ENCODE measurements around the gene IMMP2L.

IMMP2L gene

DNA sequence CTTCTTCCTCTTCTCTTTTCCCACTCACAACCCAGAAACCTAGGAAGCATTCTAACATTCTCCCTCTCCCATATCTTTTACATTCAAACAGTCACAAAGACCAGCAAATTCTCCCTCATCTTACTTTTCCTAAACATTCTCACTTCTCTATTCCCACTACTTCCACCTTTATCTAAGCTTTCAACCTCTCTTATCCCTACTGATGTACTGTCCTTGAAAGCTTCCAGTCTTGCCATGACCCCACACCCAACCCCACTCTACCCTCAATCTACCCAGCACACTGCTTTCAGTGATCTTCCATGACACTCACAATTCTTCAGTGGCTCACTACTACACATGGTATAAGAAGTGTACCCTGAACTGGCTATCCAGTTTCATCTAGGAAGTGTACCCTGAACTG lies 5.3 kb downstream of the IMMP2L start:
- ATAC-seq, result no peak
- no peak for DNase-seq

DNA sequence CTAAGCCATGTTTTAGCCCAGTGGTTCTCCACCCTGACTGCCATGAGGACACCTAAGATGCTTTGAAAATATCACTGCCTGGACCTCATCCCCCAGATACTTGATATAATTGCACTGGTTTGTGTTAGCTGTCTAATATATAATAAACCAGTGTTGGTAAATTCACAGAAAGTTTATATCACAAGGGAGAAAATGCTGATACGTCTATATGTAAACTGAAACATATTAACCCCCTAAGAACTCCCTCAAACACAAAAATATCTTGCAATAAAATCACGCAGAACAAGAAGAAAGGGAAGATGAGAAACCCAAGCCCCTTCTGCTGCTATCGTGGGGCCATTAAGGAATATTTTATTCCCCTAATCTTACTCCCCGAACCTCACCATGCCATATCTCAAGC lies 8.2 kb downstream of the IMMP2L start:
- DNase-seq (no peak), ATAC-seq (no peak)

GRCh38 chr7:111541067-111541466 lies 21.2 kb downstream of the IMMP2L start:
- DNase-seq (no peak), ATAC-seq (no peak)

- DNase-seq (no peak), ATAC-seq (no peak)
These were observed 22.0 kb downstream of the IMMP2L start for GRCh38 chr7:111540199-111540815.

DNA sequence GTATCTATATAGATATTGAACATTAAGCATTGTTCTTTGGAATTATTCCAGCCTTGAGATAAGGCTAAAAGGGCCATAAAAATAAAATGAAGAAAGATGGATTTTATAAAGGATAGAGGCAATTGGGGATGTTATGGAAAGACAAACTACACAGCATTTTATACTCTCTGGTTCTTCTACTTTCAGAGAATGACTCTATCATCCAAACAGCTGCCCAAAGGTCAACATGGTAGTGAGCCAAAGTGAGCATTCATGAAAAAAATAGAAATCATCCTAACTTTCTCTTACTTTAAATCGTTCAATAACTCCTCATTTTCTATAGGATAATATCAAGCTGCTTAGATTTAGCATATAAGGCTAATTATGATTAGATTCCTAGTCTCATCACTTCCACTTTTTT lies 25.2 kb downstream of the IMMP2L start:
- no peak for DNase-seq
- ATAC-seq, result no peak

- DNase-seq (no peak), ATAC-seq (no peak)
These were observed 27.0 kb downstream of the IMMP2L start for GRCh38 chr7:111535142-111535870.

DNA sequence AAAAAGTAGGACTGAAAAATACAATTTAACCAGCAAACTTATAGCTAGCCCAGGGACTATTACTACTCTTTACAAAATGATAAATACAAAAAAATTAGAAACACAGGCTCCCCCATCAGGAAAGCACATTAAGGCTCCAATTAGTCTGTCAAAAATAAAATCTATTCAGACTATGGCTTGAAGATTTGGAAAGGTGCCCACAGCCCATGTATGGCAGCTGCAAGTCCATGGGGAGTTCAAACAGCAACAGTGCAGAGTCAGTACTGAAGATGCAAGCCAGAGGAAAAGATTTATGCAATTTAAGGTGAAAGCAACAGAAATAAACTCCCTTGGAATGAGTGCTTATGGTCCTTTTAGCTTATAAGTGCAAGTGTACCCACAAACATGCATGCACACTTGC lies 29.7 kb downstream of the IMMP2L start:
- DNase-seq, result no peak
- no peak for ATAC-seq

DNA sequence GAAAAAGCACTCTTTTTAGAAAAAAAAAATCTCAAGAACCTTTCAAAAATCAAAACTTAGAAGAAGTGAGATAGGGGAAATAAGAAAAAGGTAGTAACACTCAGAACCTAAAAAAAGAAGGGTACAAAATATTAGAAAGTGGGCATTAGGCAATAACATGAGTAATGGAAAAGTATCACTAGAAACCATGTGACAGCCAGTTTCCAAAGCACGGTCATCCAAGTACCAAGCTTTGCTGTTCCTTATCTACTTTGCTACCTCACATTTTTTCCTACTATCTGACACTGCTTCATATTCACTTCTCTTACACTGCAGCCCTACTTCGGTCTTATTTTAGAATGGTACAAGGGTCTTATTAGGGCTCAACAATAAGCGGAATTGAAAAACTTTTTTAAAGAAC lies 30.3 kb downstream of the IMMP2L start:
- ATAC-seq (no peak), DNase-seq (no peak)

GRCh38 chr7:111530356-111530668 lies 32.0 kb downstream of the IMMP2L start:
- ATAC-seq, result no peak
- DNase-seq, result no peak

GRCh38 chr7:111529507-111530355 lies 32.6 kb downstream of the IMMP2L start:
- no peak for DNase-seq
- no peak for ATAC-seq

GRCh38 chr7:111528331-111528730 lies 34.0 kb downstream of the IMMP2L start:
- peak; percentile 62 for ATAC-seq

GRCh38 chr7:111527545-111527944 lies 34.7 kb downstream of the IMMP2L start:
- DNase-seq, result no peak
- no peak for ATAC-seq

More at GRCh38 chr7:111528331-111528730, 34.0 kb downstream of the IMMP2L start:
- no peak for DNase-seq

- no peak for DNase-seq
- ATAC-seq, result no peak
These were observed 37.2 kb downstream of the IMMP2L start for GRCh38 chr7:111525100-111525499.

- DNase-seq (no peak), ATAC-seq (no peak)
These were observed 40.6 kb downstream of the IMMP2L start for GRCh38 chr7:111521660-111522059.

GRCh38 chr7:111518264-111518663 lies 44.0 kb downstream of the IMMP2L start:
- ATAC-seq (no peak), DNase-seq (no peak)

DNA sequence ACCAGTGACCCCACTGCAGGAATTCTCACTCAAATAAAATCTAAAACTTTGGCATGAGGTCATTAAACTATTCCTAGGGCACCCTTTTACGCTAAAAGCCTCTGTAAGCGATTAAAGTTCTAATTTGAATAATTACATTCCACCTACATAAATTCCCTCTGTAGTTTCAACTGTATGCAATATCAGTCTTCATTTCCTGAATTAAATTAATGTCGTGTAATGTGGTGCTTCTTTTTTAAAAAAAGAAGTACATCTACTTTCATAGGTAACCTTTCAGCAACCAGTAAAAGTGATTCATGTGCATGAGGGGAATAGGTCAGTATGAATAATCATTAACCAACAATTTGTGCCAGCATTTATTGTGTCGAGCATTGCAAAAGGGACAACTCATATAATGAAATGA lies 44.7 kb downstream of the IMMP2L start:
- ATAC-seq (no peak), DNase-seq (no peak)

GRCh38 chr7:111516612-111517011 lies 45.7 kb downstream of the IMMP2L start:
- no peak for DNase-seq
- no peak for ATAC-seq

DNA sequence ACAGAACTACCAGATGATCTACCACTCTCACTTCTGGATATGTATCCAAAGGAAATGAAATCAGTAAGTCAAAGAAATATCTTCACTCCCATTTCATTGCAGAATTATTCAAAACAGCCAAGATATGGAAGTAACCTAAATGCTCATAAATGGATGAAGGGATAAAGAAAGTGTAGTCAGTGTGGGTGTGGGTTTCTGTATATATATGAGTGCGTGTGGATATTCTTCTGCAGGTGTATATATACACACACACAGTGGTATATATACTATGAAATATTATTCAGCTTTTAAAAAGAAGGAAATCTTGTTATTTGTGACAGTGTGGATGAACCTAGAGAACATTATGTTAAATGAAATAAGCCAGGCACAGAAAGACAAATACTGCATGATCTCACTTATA lies 48.7 kb downstream of the IMMP2L start:
- DNase-seq, result no peak
- ATAC-seq, result no peak

GRCh38 chr7:111511845-111512244 lies 50.4 kb downstream of the IMMP2L start:
- DNase-seq (no peak), ATAC-seq (no peak)

GRCh38 chr7:111510584-111511378 lies 51.5 kb downstream of the IMMP2L start:
- DNase-seq (no peak), ATAC-seq (no peak)

- ATAC-seq (no peak), DNase-seq (no peak)
These were observed 52.2 kb downstream of the IMMP2L start for GRCh38 chr7:111510062-111510461.

- DNase-seq (no peak), ATAC-seq (no peak)
These were observed 53.0 kb downstream of the IMMP2L start for GRCh38 chr7:111509288-111509687.

- DNase-seq (no peak), ATAC-seq (no peak)
These were observed 53.9 kb downstream of the IMMP2L start for GRCh38 chr7:111508387-111508786.
